OCI-LY7 (cell line): ENCODE measurements around the gene TMEM220.

ENCODE experiments used
- CTCF ChIP-seq: fragments of 200-600 bp; sonication (generic); conservative IDR thresholded peaks from 2 replicates; pipeline ENCODE4 v1.5.1; 2014; ENCODE audit warnings: mild to moderate bottlenecking, antibody characterized with exemption, low read length, moderate library complexity, mixed read lengths
- EZH2phosphoT487 ChIP-seq: fragments of 200-600 bp; sonication (generic); IDR thresholded peaks from 2 replicates; pipeline ENCODE4 v1.6.1; 2018; ENCODE audit warnings: low read depth, borderline replicate concordance, mild to moderate bottlenecking, mixed run types, antibody characterized with exemption, low read length, moderate library complexity, mixed read lengths

DNA sequence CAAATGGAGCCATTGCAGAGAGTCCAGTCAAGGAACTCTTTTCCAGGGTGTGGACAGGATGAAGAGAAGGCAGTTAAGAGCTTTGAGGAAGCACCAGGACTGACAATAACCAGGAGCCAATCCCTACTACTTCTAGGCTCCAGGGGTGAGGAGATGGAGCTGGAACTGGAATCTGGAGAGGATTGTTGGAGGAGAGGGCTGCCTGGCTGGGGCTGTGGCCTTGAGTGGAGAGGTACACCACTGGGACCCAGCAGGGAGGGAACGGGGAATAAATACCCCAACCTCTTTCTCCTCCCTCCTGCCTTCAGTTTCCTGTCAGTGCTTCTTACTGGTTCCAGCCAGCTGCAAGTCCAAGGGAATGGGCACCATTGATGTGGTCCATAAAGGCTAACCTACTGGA is 32.2 kb upstream of the TMEM220 start:
- TF ChIP-seq CTCF (no peak), EZH2phosphoT487 (no peak)
